Measurements from ENCODE around the gene EIF2B2.

EIF2B2 gene

GRCh38 chr14:74956280-74957072 is 46.2 kb upstream of the EIF2B2 start:
- no peak for DNase-seq (ENCODE audit: low read depth)
- H3K4me3 ChIP-seq (ENCODE audit: low read depth, low read length) = no peak overlapping the region
- TF ChIP-seq CTCF (IDR thresholded peaks at IDR 0.05; ENCODE audit: insufficient read depth, low read depth, low read length, missing control alignments) = no peak

- DNase-seq (ENCODE audit: low read depth) = no peak
- no peak for TF ChIP-seq CTCF (IDR thresholded peaks at IDR 0.05; ENCODE audit: insufficient read depth, low read depth, low read length, missing control alignments)
- H3K4me3 ChIP-seq (ENCODE audit: low read depth, low read length) = no peak overlapping the region
Measured at GRCh38 chr14:74959596-74960180, 43.0 kb upstream of the EIF2B2 start.

GRCh38 chr14:74960736-74961135 is 42.0 kb upstream of the EIF2B2 start:
- TF ChIP-seq CTCF (IDR thresholded peaks at IDR 0.05; ENCODE audit: insufficient read depth, low read depth, low read length, missing control alignments) = no peak
- no peak overlapping the region for H3K4me3 ChIP-seq (ENCODE audit: low read depth, low read length)
- no peak for DNase-seq (ENCODE audit: low read depth)

- no peak overlapping the region for H3K4me3 ChIP-seq (ENCODE audit: low read depth, low read length)
- no peak for TF ChIP-seq CTCF (IDR thresholded peaks at IDR 0.05; ENCODE audit: insufficient read depth, low read depth, low read length, missing control alignments)
- DNase-seq (ENCODE audit: low read depth) = no peak
Measured at GRCh38 chr14:74961238-74961911, 41.3 kb upstream of the EIF2B2 start.

- no peak overlapping the region for H3K4me3 ChIP-seq (ENCODE audit: low read depth, low read length)
- TF ChIP-seq CTCF (IDR thresholded peaks at IDR 0.05; ENCODE audit: insufficient read depth, low read depth, low read length, missing control alignments) = no peak
- no peak for DNase-seq (ENCODE audit: low read depth)
Measured at GRCh38 chr14:74962046-74962445, 40.7 kb upstream of the EIF2B2 start.

- DNase-seq (ENCODE audit: low read depth) = peak; percentile 50
- no peak for TF ChIP-seq CTCF (IDR thresholded peaks at IDR 0.05; ENCODE audit: insufficient read depth, low read depth, low read length, missing control alignments)
- no peak overlapping the region for H3K4me3 ChIP-seq (ENCODE audit: low read depth, low read length)
Measured at GRCh38 chr14:74962493-74962892, 40.2 kb upstream of the EIF2B2 start.

Data from GM12865 (cell line).